HFFc6 (cell line): ENCODE data around the gene MOCOS. TPM values are rescaled to one million over a fixed set of nuclear protein-coding genes. Genes with fewer than 3 reads are reported as not detected.

Experiments used
- DNase-seq: peaks from one replicate; pipeline ENCODE4 v3.0.0-alpha.2; 2018
- H3K27ac Mint-ChIP-seq: 2 replicates; pipeline ENCODE4 v1.8.0; 2020; ENCODE audit warnings: mild to moderate bottlenecking, mixed read lengths
- H3K27me3 Mint-ChIP-seq: 2 replicates; pipeline ENCODE4 v1.8.0; 2021; ENCODE audit warnings: mild to moderate bottlenecking, moderate library complexity, mixed read lengths; ENCODE audit not compliant: insufficient read depth
- H3K36me3 Mint-ChIP-seq: 2 replicates; pipeline ENCODE4 v1.8.0; 2021; ENCODE audit warnings: low read depth, mixed read lengths
- H3K4me1 Mint-ChIP-seq: 2 replicates; pipeline ENCODE4 v1.8.0; 2020; ENCODE audit warnings: low read depth, mixed read lengths
- H3K4me3 Mint-ChIP-seq: 2 replicates; pipeline ENCODE4 v1.8.0; 2020; ENCODE audit warnings: mild to moderate bottlenecking, moderate library complexity, mixed read lengths
- H3K9me3 Mint-ChIP-seq: 2 replicates; pipeline ENCODE4 v1.8.0; 2020; ENCODE audit warnings: mild to moderate bottlenecking, mixed read lengths
- total RNA-seq, 6 experiments: library from RNA; stranded (reverse); fragmentation: NEBNext Ultra II Directional; extraction: Animal tissue kit (Norgen Biotek cat#: 25700); gene quantifications; 2 replicates in 1 of 6; 3 replicates in 5 of 6; pipeline ENCODE4 v1.2.3, GENCODE V29; 2021
- TF ChIP-seq, protein P1 (sequence below): fragments of 200-600 bp; sonication (generic); IDR thresholded peaks from 2 replicates; pipeline ENCODE4 v1.5.0; 2021; ENCODE audit warnings: antibody characterized with exemption, mild to moderate bottlenecking

Gene MOCOS
- total RNA-seq, 6 experiments from 2014 or later: 1.7 to 3.0 (median 2.5) TPM

DNA sequence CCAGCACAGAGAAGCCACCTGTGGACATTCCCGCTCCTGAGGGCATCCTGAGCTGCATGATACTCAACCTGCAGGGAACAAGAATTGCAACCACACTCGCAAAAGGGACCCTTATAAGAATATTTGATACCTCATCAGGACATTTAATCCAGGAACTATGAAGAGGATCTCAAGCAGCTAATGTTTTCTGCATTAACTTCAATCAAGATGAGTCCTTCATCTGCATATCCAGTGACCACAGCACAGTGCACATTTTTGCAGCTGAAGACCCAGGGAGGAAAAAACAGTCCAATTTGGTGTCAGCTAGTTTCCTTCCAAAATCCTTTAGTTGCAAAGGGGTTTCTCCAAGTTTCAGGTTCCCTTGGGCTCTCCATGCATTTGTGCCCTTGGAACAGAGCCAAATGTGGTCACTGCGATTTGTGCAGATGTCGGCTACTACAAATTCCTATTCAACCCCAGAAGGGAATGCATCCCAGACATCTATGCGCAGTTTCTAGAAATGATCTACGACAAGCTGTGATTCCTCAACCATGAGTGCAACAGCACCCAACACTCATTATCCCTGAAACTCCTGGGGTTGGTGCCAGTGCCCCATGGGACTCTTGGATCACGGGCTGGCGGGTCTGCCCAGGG lies 86.9 kb downstream of the MOCOS start:
- no peak for DNase-seq
- H3K9me3 Mint-ChIP-seq: no peaks in the 10 kb centered on the region
- H3K4me1 Mint-ChIP-seq: no peaks in the 10 kb centered on the region
- H3K36me3 Mint-ChIP-seq: no peaks in the 10 kb centered on the region
- no peak overlapping the region for H3K4me3 Mint-ChIP-seq
- no peak overlapping the region for H3K27ac Mint-ChIP-seq
- TF ChIP-seq, protein P1, sequence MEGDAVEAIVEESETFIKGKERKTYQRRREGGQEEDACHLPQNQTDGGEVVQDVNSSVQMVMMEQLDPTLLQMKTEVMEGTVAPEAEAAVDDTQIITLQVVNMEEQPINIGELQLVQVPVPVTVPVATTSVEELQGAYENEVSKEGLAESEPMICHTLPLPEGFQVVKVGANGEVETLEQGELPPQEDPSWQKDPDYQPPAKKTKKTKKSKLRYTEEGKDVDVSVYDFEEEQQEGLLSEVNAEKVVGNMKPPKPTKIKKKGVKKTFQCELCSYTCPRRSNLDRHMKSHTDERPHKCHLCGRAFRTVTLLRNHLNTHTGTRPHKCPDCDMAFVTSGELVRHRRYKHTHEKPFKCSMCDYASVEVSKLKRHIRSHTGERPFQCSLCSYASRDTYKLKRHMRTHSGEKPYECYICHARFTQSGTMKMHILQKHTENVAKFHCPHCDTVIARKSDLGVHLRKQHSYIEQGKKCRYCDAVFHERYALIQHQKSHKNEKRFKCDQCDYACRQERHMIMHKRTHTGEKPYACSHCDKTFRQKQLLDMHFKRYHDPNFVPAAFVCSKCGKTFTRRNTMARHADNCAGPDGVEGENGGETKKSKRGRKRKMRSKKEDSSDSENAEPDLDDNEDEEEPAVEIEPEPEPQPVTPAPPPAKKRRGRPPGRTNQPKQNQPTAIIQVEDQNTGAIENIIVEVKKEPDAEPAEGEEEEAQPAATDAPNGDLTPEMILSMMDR: no peak
- peaks cover 7% of the 10 kb centered on the region; the same call in 1 of the 2 replicates for H3K27me3 Mint-ChIP-seq

DNA sequence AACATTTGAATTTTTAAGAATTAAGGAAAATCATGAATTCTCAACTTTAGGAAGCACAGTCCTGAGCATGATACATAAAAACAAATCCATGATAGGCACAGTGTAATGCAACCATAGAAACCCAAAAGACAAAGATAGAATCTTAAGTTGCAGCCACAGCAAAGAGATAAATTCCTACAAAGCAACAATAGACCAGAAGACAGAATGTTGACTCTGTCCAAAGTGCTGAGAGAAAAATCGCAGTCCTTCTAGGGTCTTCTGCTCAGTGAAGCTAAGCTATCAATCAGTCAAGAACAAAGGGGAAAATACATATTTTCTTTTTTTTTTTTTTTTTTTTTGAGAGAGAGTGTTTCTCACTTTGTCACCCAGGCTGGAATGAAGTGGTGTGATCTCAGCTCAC lies 88.3 kb downstream of the MOCOS start:
- Mint-ChIP-seq H3K36me3 (no peaks in the 10 kb centered on the region), H3K27ac (no peak overlapping the region), H3K4me3 (no peak overlapping the region), H3K9me3 (no peaks in the 10 kb centered on the region), H3K27me3 (peaks cover 7% of the 10 kb centered on the region; the same call in 1 of the 2 replicates), H3K4me1 (no peaks in the 10 kb centered on the region)
- TF ChIP-seq, protein P1: no peak
- DNase-seq: no peak

DNA sequence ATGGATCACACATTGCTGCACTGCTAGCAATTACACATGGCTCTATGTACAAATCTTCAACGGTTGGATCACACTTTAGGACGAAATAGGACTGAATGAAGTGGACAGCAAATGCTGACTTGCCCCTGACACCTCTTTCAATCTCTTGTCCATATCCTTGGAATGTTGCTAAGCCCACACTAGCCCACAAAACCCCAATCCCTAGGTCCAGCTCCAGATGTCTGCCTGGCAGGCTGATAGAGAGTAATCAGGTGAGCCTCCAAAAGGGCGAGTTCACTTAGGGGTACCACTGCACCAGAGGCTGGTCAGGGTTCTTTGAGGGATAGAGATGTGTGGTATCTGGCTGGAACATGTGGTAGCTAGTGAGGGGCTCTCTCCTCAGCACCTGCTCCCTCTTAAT lies 91.7 kb downstream of the MOCOS start:
- H3K4me3 Mint-ChIP-seq: no peak overlapping the region
- H3K27ac Mint-ChIP-seq: no peak overlapping the region
- DNase-seq: no peak
- no peaks in the 10 kb centered on the region for H3K36me3 Mint-ChIP-seq
- TF ChIP-seq, protein P1: no peak
- no peaks in the 10 kb centered on the region for H3K9me3 Mint-ChIP-seq
- peaks cover 7% of the 10 kb centered on the region; the same call in 1 of the 2 replicates for H3K27me3 Mint-ChIP-seq
- no peaks in the 10 kb centered on the region for H3K4me1 Mint-ChIP-seq

DNA sequence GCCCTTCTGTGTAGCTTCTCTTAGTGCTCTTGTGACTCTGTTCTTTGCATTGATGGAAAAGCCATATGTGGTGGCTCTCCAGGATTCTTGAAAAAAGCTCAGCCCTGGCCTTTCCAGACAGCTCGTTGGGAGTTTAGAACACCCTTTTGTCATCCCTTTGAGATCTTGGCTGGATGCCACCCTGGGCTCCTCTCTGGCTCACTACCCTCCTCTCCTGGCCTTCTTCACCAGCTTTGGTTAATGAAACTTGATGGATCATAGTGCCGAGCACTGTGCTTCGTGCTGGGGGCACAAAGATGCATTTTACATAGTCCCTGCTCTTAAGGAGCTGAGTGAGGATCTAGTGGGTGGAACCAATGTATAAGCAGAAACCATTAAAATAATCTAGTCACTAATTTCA lies 94.6 kb downstream of the MOCOS start:
- H3K36me3 Mint-ChIP-seq: no peaks in the 10 kb centered on the region
- H3K4me1 Mint-ChIP-seq: peaks cover 7% of the 10 kb centered on the region

DNA sequence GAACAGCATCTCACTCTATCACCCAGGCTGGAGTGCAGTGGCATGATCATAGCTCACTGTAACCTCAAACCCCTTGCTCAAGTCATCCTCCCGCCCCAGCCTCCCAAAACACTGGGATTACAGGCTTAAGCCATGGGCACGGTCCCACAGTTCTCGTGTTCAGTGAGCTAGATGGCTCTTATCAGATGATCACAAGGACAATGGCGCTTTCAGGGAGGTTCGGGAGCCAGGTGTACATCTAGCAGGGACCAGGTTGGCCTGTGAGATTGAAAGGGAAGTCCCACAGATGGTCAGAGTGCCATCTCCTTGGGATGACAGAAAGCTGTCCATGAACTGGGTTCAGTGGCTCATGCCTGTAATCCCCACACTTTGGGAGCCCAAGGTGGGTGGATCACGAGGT lies 96.2 kb downstream of the MOCOS start:
- Mint-ChIP-seq H3K36me3 (peaks cover 3% of the 10 kb centered on the region), H3K9me3 (peaks cover 3% of the 10 kb centered on the region), H3K27me3 (peaks cover 3% of the 10 kb centered on the region), H3K27ac (no peak overlapping the region), H3K4me3 (no peak overlapping the region), H3K4me1 (peaks cover 7% of the 10 kb centered on the region)
- TF ChIP-seq, protein P1: no peak
- no peak for DNase-seq

More for the DNA sequence above, 94.6 kb downstream of the MOCOS start:
- DNase-seq: no peak
- H3K27ac Mint-ChIP-seq: no peak overlapping the region
- TF ChIP-seq, protein P1: no peak; the same call in 1 of the 2 replicates
- no peak overlapping the region for H3K4me3 Mint-ChIP-seq
- H3K9me3 Mint-ChIP-seq: no peaks in the 10 kb centered on the region
- peaks cover 3% of the 10 kb centered on the region for H3K27me3 Mint-ChIP-seq
